NCI-H1105 (cell line): ENCODE measurements around the gene GRIK3.

ENCODE experiments used
- DNase-seq: peaks from one replicate; lab custom pipeline; 2025; lab: John Stamatoyannopoulos, UW

GRIK3 gene

DNA sequence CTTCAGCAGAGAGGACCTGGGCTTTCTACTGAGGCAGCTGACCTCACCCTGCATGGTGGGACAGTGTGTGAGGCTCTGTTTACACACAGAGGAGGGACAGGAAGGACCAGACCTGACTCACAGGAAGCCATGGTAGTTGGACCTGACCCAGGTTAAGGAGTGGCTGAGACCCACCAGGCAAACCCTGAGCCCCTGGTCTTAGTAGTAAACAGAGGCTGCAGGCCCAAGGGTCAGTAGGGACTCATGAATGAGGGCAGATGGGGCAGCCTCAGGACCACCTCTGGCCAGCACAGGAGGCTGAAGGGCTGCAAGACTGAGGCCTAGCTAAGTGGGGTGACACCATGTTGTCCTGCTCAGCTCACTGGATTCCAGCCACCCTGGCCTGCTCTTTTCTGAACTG, 273.2 kb downstream of the GRIK3 start:
- no peak for DNase-seq

DNA sequence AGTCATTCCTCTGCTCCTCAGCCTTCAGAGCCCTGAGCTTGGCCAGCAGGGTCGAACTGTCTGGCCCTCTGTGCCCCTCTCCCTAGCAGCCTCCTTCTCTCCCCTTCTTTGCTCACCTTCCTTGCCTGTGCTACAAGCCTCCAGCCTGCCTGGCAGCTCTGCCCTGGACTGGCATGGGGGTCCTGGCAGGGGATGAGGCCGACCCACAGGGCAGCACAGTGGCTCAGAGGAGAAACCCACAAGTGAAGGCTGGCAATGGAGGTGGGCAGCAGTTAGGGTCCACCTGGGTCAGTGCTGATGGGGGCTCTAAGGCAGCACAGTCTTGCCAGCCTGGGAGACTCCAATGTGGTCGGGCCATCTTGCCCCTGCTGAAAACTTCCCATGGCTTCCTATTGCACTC, 274.2 kb downstream of the GRIK3 start:
- no peak for DNase-seq

DNA sequence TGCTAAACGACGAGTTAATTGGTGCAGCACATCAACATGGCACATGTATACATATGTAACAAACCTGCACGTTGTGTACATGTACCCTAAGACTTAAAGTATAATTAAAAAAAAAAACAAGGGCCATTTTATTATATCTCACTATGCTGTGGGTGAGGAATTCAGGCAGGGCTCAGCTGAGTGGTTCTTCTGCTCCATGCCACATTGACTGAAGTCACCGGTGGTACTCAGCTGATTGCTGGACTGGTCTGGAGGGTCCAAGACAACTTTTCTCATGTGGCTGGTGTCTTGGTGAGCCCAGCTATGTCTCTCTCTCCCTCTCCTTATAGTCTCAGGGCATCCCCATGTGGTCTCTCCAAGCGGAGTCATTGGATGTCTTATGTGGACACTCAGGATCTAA, 275.0 kb downstream of the GRIK3 start:
- no peak for DNase-seq

DNA sequence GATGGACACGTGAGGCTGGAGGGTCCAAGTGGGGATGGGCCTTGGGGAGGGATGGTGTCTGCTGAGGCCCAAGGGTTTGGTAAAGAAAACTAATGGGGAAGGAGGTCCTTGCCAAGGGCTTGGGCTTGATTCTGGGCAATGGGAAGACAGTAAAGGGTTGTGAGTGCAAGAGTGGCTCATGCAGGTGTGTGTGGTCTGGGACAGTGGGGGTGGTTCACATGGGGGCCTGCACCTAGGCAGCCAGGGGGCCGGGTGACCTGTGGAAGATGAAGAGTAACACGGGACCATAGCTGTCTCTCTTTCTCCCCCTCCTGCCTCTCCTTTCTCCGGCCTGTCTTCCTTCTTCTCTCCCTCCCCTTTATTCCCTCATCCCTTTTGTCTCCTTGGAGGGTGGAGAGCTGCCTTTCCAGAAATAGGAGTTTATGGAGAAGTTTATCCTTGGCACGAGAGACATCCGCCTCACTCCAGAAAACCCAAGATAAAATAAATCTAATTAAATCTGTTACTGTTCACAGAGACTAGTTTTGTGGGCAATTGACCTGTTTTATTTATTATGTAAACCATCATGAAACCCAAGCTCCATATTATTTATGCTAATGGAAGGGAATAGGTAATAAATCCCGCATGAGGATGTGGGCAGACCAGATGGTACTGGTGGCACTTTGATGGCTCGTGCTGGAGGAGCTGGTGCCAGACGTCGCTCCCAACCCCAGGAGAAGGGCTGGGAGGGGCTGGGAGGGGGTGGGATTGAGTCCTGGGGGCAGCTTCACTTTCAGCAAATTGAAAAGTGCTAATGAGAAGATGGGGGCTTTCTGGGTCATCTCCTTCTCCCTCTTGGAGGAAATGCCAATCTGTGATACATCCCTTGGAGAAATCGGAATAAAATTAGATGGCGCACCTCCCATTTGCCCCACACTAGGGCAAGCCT, 278.7 kb downstream of the GRIK3 start:
- no peak for DNase-seq

DNA sequence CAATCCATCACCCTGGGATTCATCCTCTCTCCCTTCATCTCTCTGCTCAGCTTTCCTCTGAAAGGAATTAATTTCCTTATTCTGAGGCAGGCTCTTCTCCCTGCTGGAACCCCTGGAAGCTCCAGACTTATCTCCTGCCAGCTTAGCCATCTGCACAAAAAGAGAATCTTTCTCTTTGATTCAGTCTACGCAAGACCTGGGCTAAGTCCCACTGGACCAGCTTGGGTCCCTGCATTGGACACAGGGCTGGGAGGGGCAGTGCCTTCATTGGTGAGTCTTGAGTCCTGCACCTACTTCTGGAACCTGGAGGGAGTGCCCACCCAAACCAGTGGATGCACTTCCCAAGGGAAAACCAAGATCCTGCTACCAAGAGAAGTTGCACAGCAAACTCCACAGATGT, 279.9 kb downstream of the GRIK3 start:
- DNase-seq, result no peak

DNA sequence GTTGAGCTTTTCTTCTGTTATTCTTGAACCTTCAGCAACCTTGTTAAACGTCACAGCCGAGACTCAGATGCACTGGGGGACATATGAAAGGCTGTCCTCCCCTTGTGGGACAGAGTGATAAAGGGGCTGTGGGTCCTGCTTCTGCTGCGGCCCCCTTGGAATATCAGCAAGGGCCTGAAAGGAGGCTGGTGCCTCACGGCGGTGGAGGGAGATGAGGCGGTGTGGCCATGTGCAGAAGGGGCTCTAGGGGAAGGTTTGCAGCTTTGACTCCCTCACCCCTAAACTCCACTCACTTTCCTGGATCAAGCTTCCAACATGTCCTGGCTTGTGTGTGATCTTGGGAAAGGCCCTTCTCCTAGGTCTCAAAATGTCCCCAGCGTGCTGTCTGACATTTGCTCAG, 280.9 kb downstream of the GRIK3 start:
- no peak for DNase-seq

DNA sequence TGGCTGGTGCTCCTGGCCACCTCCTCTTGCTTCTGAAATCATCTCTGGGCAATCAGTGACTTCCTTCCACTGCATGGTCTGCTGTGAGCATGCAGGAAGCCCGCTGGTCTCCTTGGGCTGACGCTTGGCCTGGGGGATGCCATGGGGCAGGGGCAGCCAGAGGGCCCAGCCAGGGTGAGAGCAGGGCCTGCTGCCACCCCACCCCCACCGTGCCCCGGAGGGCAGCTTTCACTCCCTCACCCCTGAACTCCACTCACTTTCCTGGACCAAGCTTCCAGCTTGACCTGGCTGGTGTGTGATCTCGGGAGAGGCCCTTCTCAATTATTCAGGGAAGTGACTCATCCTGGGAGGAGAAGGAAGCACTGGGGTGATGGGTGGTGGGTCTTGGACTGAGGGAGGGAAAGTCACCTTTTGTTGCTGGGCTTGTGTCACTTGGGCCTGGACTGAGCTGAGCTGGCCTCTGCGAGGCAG, 281.4 kb downstream of the GRIK3 start:
- no peak for DNase-seq

DNA sequence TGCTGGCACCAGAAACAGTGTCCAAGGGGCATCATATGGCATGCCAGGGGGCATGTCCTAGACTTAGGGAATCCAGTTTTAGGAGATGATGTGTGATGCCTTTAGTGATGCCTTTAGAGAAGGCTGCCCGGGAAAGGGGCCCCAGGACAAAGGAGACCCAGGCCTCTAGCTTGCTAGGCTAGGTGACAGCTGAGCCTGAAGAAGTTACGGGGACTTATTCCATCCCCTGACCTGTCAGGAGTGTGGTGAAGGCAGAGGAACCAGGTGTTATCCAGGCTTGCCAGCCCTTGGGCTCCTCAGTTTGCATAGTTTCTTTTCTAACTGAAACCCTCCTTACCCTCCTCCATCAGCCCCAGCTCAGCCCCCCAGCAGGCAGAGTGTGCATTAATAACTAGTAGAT, 281.9 kb downstream of the GRIK3 start:
- DNase-seq, result no peak

DNA sequence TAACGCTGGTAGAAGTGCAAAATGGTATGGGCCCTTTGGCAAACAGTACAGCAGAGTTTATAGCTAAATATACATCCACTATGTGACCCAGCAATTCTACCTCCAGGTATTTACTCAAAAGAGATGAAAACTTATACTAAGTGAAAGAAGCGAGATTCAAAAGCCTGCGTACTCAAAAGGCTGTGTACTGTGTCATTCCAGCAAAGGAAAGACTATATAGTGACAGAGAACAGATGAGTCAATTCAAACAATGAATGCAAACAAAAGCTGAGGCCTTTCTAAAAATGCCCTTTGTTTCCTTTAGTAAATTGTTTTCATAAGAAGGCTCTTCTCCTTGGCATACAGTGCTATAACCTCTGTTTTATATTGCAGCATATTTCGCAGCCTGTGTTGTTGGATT, 282.8 kb downstream of the GRIK3 start:
- DNase-seq, result no peak

DNA sequence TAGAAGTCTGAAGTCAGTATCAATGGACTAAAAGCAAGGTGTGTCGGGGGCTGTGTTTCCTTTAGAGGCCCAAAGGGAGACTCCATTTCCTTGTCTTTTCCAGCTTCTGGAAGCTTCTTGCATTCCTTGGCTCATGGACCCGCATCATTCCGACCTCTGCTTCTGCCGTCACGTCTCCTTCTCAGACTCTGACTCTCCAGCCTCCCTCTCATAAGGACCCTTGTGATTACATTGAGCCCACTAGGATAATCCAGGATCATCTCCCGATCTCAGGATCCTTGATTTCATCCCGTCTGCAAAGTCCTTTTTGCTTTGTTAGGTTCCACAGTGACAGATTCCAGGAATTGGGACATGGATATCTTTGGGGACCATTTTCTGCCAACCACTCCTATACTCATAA, 285.8 kb downstream of the GRIK3 start:
- no peak for DNase-seq
